SKM-1 (cell line): Measurements from ENCODE around the gene DISP2.

Experiments used
- DNase-seq: peaks from one replicate; lab custom pipeline; 2025; ENCODE audit not compliant: unreplicated experiment; lab: John Stamatoyannopoulos, UW

DISP2 gene

DNA sequence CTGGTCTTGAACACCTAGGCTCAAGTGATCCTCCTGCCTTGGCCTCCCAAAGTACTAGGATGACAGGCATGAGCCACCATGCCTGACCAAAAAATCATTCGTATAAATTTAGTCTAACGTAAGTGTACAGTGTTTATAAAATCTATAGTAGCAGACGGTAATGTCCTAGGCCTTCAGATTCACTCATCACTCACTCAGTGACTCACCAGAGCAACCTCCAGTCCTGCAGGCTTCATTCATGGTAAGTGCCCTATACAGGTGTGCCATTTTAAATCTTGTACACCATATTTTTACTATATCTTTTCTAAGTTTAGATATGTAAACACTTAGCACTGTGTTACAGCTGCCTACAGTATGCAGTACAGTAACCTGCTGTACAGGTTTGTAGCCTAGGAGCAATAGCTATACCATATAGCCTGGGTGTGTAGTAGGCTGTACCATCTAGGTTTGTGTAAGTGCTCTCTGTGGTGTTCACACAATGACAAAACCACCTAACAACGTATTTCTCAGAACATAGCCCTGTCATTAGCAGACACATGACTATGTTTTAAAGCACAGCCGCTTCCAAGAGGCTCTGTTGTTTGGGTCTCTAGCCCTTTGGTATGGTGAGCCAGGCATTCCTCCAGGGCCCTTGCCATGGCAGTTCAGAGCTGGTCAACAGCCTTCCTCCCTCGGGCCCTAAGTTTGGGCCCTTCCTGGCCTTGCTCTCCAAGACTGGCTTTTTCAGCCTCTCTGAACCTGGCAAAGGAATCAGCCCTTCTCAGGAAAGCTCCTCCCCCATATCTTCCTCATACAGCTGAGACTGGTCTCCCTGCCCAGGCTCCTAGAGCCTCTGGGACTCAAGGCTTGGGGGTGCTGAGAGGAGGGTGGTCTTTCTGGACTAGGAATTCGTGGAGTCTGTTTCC is 15.4 kb upstream of the DISP2 start:
- no peak for DNase-seq

DNA sequence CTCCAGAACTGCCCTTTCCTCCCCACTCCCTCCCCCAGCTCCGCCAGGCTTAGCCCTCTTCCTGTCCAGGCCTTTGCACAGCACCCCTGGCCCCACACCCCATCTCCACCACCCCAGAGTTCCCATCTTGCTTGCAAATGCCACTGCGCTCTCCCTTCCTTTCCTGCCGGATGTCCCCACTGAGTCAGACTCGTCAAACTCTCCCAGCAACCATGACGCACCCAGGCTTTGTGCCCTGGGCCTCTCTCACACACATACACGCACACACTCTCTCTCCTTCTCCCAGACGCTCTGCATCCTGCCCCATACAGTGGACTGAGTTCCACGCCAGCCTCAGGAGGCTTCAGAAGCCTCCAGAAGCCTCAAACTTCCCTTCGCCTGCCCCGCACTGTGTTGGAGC is 14.5 kb upstream of the DISP2 start:
- no peak for DNase-seq

DNA sequence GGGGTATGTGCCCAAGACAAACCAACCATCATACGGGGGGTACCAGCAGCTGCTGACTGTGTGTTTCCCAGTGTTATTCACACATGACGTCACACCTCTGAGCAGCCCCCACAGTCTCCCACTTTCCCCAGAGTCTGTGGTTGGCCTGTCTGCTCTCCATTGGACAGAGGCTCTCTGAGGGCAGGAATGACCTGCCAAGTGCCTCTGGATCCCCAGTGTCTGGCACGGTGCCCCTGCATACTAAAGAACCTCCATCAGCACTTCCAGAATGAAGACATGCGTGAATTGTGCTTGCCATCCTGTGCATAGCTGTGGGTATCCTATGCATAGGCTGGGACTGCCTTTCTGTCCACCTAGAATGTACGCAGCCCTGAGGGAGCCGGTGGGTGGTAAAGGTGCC is 13.8 kb upstream of the DISP2 start:
- DNase-seq, result no peak

- peak; percentile 70 for DNase-seq
These were observed 13.3 kb upstream of the DISP2 start for GRCh38 chr15:40344631-40345120.

- DNase-seq, result no peak
These were observed 12.7 kb upstream of the DISP2 start for GRCh38 chr15:40345225-40345866.

- no peak for DNase-seq
These were observed 12.0 kb upstream of the DISP2 start for GRCh38 chr15:40345867-40346578.

DNA sequence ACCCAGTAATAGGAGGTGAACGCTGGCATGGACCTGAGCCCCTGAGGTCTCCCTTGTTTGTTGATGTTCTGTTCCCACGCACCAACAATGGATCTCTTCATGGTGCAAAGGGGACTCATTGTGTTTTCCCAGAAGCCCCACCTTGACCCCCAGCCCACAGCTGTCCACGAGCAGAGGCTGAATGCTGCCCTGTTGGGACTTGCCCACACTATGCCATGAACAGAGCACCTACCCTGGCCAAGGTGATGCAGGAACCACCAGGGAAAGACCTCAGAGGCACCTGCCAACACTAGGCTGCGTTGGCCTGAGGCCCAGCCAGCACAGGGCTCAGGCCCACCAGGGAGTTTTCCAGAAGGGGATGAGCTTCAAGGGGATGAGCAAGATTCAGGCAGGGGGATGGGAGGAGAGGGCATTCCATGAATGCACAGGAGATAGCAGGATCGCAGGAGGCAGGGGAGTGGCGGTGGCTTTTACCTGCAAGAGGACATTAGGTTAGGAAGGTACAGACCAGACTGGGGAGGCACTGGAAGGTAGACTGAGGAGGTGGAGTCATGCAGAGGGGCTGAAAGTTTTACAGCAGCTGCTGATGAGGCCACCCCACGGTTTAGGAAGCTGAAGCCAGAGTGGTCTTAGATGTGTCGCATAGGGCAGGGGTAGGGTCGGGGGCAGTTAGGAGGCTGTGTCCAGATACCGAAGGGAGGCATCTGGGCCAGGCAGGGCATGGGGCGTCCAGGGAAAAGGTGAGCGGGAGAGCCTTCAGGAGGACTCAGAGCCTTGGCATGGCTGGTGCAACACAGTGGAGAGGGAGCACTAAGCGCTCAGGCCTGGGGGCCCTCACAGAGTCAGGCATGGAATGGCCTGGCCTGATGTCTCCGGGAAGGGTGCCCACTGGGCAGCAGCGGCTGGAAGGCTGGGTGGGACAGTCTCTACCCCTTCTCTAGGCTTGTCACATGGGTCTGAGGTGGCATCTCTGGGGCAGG is 11.2 kb upstream of the DISP2 start:
- no peak for DNase-seq

DNA sequence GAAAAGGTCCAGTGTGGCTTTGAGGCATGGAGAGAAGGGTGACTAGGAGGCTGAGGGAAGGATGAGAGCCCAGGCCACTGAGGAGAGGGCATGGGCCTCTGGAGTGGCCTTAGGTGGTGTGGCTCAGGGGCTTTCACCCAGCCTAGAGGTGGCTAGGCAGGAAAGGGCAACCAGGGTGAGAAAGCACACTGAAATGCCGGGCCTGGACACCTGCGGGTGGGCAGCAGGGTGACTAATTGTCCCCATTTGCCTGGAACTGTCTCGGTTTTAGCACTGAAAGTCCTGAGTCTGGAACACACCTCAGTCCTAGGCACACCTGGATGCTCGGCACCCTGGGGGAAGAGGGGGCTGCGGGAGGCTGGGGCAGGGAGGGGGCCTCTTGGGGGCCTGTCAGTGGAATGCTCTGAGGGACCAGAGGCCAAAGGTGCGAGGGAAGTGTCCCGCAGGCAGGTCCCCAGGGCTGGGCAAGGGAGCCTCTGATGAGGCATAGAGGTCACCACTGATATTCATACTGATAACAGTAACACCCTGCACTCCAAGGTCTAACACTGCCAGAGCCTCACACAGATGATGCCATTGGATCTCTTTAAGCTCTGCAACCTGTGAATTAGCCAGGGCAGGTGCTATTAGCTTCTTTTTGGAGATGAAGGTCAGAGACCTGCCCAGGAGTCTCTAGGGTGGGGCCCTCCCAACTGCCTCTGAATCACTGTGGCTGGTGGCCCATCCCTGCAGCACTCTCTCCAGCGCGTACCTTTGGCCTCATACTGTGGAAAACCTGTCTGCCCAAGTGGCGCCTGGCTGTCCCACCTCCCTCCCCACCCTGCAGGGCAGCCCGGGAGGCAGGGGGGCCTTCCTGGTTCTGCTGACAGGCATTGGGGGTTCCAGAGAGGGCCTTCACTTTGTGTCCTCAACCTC is 10.2 kb upstream of the DISP2 start:
- no peak for DNase-seq

GRCh38 chr15:40348474-40348870 is 9.5 kb upstream of the DISP2 start:
- DNase-seq, result no peak

DNA sequence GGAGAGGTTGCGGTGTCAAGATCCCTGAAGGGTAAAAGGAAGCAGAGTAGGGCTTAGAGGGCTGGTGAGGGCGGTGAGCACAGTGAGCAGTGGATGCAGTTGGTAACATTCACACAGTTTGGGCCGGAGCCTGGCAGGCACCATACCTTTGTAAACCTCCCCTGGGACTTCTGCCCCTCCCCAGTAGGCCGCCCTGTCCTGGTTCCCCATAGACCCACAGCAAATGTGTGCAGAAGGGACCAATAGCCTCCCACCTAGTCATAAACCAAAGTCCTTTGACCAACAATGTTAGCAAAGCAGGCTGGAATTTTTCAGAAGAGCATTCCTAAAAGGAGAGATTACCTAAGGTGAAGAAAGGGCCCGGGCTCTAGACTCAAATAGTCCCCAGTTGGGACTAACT is 8.9 kb upstream of the DISP2 start:
- DNase-seq, result no peak

DNA sequence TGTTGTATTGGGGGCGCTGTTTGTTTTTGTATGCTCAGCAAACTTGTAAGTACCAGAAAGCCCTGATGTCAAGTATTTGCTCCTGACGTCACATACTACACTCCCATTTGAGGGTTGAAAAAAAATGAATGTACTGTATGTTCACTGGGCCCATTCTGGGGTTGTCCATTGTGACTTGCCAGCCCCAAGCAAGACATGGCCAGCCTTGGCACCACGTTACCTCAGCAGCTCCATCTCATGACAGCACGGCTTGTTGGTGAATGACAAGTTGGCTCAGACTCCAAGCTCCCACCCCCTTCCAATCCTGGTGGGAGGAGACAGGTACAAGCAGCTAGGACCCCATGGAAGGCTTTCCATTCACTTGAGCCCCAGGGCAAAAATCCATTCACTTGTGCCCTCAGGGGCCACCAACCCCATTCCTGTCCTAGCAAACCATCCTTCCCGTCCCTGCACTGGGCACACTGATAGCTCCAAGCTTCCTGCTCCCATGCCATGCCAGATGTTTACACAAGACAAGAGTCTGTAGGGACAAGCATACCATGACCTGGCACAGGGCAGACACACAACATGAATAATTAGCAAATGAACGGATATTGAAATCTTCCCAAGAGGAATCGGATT is 5.6 kb upstream of the DISP2 start:
- no peak for DNase-seq

DNA sequence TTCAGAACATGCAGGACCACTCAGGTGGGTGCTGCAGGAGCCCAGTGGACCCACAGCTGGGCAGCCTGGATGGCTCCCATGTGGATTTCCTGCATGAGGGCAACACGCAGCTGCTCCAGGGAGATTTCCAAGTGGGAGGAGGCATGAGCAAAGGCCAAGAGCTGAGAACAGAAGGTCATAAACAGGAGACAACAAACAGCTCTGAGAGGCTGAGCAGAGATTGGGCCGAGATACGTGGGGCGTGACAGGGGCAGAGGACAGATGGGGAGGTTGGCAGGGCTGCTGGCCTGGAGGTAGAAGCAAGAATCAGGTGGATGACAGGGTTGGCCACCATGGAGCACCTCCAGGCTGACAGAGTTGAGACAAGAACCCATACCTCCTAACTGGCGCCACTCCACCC is 4.3 kb upstream of the DISP2 start:
- DNase-seq, result no peak

GRCh38 chr15:40354408-40355171 is 3.4 kb upstream of the DISP2 start:
- DNase-seq, result no peak

DNA sequence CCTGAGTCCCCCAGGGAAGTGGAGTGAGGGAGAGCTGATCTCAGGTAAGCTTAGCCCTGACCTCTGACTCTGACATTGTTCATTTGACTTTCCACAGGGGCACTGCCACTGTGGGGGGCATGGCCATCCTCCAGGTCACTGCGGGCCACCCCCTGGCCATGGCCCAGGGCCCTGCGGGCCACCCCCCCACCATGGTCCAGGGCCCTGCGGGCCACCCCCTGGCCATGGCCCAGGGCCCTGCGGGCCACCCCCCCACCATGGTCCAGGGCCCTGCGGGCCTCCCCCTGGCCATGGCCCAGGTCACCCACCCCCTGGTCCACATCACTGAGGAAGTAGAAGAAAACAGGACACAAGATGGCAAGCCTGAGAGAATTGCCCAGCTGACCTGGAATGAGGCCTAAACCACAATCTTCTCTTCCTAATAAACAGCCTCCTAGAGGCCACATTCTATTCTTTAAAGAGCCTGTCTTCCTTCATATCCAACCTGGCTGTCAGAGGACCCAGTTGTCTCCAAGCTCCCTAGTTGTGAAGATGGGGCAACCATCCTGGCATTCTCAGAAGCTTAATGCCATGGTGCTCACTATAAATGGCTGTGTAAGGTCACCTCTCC is 1.9 kb upstream of the DISP2 start:
- DNase-seq, result no peak

DNA sequence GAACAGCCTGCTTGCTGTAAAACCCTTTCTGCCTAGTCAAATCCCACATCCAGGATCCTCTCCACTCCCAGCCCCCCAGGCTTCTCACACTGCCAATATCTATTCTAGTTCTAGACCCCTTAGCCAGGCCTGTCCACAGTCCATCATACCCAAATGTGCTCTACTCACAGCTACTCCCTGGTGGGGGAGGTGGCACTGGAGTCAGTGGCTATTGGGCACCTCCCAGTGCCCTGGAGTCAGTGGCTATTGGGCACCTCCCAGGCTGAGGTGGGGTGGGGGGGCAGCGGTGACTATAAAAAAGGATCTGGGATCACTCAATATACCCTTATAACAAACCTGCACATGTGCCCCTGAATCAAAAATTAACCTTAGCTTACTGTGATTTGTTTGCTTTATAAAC is 773 bp upstream of the DISP2 start:
- DNase-seq, result no peak

GRCh38 chr15:40358471-40359353 is 693 bp downstream of the DISP2 start:
- DNase-seq, result no peak

DNA sequence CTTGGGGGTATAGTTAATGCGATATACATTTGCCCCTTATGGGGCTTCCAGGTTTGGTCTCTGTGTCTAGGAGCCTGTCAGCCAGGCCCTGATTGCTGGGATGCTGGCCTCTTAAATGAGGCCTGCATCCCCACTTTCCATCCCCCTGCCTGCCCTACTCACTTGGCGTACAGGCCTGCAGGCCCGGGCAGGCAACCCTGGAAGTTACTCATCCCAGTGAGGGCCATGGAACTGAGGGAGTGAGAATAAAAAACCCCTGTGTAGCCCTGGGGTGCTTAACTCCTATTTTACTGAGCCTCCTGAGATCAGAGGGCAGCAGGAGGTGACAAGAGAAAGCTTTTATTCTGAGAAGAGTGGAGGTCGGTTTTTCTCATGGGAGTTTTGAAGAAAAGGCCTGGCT is 2.0 kb downstream of the DISP2 start:
- no peak for DNase-seq
